Activated naive CD4-positive, alpha-beta T cell treated with anti-CD3 and anti-CD28 coated beads, Interleukin-2, amount 50 U/mL, for 16 hours (primary cell): ENCODE measurements around the gene FNIP2.
"Not testable (repeated sequence)": the region's sequence is repeated elsewhere in the genome, so short reads cannot be mapped to it uniquely, and the experiment has no call there.

ENCODE experiments used
- DNase-seq: peaks from one replicate; pipeline ENCODE4 v3.0.0-alpha.2; 2020

Gene FNIP2

DNA sequence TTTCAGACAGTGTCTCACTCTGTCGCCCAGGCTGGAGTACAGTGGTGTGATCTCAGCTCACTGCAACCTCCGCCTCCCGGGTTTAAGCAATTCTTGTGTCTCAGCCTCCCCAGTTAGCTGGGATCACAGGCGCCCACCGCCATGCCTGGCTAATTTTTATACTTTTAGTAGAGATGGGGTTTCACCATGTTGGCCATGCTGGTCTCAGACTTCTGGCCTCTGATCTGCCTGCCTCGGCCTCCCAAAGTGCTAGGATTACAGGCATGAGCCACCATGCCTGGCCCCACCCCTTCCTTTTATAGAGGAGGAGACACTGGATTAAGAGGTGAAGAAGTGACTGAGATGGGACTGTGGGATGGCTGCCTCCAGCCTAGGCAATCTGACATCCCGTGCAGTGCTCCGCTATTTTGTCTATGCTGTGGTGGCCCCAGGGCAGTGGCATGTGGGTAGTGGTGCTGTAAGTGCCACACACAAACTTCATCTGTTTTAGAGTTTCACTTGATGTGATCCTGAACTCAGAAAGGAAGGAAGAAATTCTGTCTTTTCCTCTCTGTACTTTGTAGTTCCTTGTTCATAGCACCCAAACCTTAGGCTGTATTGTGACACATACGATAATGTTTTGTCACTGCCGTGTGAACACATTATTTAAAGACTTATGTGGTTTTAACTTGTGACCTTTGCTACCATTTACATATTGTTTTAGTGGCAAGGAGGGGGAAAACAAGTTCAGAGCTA lies 48.9 kb downstream of the FNIP2 start:
- no peak for DNase-seq

DNA sequence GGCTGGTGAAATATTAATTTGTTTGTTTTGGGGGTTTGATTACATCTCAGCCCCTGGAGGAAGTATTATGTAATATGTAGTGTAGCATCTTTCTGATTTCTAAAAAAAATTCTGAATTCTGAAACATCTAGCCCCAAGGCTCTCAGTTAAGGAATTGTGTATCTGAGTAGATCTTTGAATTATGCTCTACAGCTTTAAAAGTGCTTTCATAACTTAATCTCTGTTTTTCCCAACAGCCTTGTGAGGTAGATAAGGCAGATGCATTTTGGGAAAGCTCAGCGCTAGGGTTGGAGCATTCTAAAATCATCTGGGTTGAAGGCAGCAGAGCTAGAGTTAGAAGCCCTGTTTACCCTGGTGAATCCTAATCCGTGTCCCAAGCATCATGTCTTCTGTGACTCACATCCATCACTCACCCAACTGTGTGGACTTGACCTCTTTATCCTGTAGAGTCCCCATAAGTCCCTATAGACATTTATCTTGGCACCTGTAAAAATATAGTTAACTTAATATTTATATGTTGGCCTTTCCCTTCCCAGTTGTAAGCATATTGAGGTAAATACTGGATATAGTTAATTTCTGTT lies 49.8 kb downstream of the FNIP2 start:
- no peak for DNase-seq

DNA sequence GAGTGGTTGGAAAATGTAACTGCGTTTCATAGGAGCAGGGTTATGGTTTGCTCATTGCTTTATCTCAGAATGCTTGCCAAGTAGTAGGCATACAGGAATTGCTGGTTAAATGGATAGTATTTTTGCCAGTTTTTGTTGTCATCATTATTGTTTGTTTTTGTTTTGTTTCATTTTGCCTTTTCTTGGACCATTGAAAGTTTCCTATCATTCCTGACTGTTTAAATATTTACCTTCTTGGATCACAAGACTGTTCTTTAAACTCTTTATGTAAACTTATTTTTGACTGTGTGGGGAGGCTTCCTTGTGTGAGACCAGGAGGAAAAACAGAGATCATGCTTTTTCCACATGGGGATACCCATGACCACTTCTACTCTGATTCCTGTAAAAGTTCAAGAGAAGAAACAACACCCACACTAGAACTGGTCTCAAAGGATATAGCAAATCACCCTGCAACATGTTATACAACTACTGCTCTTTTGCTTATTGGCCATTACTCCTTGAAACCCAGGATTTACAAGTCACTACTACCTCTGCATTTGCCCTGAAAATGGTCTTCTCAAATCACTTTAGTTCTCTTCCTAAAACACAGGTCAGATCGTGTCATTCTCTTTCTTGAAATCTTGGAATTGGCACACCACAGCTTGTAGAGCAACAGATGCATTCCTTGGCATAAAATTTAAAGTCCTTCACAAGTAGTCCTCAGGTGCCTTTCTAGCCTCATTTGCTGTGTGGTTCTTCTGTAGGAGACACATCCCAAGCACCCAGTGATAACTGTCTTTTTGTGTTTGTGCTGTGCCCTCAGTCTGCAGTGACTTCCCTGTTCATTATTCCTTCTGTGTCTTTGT lies 51.3 kb downstream of the FNIP2 start:
- DNase-seq, result no peak

DNA sequence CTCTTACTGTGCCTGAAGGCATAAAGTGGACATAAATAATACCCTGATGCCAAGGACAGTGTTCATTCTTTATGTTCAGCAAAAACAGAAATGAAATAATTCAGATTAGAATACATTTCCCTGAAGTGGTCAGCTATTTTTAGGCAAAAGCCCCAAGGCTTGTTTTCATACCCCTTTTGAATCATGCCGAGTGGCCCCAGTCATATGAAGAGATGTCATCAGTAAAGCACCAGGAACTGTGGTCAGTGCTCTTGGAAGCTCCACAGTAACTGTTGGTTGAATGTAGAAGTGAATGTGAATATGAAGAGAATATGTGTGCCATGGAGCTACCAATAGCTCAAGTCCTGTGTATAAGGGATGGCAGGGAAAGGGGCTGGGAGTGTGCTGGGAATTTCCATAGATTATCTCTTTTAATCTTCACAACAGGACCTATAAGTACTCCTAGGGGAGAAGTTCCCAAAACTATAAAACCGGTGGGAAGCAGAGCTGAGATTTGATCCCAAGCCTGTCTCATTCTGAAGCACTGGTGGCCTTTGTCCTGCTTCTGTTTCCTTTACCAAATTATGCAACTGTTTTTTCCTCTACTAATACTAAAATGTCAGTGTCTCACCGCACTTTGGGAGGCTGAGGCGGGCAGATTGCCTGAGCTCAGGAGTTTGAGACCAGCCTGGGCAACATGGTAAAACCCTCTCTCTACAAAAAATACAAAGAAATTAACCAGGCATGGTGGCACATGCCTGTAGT lies 52.6 kb downstream of the FNIP2 start:
- DNase-seq, result no peak

DNA sequence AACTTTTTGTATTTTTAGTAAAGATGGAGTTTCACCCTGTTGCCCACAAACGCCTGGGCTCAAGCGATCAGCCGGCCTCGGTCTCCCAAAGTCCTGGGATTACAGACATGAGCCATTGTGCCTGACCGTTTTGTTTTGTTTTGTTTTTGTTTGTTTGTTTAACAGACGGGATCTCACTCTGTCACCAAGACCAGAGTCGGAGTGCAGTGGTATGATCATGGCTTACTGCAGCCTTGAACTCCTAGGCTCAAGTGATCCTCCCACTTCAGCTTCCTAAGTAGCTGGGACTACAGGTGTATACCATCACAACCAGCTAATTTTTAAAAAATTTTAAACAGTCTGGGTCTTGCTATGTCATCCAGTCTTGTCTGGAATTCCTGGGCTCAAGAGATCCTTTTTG lies 53.5 kb downstream of the FNIP2 start:
- no peak for DNase-seq

DNA sequence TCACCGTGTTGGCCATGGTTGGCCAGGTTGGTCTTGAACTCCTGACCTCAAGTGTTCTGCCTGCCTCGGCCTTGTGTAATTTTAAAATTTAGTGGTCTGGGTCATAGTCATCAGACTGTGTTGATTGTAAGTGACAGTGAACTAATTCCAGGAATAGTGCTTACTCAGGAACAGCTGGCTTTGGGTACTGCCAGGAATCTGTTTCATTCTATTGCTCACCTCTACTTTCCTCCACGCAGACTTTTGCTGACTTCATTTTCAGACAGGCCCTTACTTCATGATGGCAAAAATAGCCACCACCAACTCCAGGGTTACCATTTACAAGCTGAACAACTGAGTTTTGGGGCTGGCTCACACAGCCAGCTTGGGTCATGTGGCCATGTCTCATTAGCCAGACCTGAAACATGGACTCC lies 54.6 kb downstream of the FNIP2 start:
- no peak for DNase-seq

DNA sequence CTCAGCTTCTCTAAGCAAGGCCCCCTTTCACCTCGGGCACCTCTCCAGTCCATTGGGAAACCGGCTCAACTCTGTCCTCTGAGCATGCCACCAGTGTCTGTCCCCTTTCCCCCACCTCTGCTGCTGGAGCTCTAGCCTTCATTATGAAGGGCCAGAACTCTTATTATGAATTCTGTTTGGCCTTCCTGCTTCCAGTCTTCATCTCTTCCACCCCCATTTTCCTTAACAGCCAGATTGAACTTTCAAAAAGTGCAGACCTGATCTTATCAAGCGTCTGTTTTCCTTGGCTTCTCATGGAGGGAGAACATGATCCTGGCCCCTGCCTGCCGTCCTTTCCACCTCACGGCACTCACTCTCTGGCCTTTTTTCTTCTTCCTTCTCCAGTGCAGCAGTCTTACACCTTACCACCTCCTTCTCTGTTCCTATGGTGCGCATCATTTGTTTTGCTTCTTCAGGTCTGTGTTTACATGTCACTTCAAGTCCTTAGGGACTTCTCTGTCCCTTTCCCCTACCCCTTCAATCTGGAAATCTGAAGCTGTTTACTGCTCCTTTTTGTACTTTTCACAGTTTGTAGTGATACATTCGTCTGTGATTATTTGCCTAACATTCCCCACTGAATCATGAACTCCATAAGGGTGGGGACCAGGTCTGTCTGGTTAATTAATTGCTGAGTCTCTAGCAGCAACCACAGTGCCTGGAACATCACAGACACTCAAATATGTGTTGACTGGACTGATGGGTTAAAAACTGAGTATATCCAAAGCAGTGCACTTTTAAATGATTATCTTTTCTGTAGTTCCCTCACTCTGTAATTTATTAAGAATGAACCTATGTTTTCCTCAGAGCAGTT lies 55.8 kb downstream of the FNIP2 start:
- no peak for DNase-seq

DNA sequence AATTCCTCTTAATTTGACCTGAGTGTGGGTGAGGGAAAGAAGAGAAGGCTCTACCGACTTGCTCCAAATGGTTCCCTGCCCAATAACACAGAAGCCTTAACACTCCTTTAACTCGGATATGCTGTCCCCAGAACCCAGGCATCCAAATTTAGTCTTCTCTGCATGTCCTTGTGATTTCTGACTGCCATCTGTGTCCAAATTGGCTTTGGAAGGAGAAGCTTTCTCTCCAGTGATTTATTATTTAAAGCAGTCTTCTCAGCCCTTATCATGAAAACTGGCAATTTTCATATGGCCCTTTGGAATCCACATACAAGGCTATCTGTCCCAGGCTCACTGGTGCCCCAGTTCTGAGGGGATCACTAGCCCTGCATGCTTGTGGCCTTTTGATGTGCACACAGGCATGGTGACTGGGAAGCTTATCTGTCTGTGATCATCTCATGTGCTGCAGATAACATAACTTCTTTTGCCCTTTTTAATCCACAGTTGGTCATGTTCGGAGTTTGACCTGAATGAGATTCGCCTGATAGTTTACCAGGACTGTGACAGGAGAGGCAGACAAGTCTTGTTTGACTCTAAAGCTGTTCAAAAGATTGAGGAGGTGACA lies 56.7 kb downstream of the FNIP2 start:
- DNase-seq, result no peak

DNA sequence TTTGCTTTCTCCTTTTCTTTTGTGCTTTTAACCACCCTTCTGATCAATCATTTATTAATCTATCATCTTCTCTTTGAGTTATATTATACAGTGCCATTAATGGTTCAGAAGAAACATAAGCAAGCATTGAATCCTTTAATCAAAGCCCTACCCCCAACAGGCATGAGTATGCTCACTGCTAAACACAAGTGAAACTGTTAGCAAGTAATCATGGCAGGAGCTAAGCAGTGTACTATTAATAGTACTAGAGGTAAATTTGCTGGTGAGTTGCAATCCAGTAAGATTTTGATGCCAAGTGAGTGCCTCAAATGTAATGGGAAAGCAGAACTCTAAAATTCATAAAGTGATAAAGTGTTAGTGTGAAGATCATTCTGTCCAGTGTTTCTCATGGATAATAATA lies 57.2 kb downstream of the FNIP2 start:
- no peak for DNase-seq

DNA sequence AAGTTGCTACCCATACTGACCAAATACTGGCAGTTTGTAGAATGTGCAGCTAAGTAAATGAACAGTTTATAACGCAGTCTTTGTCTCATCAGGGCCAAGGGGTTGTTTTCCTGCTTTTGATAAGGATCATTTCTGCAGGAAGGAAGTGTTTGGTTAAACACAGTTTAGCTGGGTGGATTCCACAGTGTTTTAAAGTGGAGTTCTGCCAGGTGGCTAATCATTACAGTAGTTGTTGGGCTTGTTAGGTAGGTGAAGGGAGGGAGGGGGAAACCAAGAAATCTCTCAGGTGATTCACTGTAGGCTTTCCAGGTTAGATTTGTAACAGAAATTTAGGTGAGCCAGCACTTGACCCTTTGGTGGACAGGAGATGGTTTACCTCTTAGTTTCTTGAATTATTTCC lies 58.1 kb downstream of the FNIP2 start:
- DNase-seq, result no peak

DNA sequence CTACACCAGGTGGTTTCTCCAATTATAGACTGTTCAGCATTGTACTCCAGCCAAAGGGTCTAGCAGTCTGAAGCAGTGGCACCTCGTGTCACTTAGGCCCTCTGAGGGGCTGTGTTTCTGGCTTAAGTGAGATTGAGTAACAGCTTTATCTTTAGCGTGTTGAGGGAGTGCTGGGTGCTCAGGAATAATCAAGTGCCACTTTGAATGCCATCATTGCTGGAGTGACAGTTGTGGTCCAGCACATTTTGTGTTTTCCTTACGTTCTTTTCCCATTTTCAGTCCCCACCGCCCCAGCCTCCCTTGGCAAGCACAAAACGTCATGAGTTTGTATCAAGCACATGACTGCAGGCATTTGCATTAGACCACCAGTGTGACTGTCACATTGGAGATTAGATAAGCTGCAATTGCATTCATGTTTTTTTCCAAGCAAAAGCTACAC lies 58.7 kb downstream of the FNIP2 start:
- no peak for DNase-seq

DNA sequence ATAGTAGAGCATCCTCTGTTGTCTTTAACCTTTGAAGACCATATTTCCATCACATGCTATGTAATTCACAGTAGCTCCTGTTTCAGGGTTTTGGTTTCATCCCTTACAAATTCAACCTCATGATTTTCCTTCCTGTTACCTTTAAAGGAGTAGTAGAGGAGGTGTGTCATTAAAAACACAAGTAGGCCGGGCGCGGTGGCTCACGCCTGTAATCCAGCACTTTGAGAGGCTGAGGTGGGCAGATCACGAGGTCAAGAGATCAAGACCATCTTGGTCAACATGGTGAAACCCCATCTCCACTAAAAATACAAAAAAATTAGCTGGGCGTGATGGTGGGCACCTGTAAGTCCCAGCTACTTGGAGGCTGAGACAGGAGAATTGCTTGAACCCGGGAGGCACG lies 59.3 kb downstream of the FNIP2 start:
- DNase-seq, result not testable (repeated sequence)

DNA sequence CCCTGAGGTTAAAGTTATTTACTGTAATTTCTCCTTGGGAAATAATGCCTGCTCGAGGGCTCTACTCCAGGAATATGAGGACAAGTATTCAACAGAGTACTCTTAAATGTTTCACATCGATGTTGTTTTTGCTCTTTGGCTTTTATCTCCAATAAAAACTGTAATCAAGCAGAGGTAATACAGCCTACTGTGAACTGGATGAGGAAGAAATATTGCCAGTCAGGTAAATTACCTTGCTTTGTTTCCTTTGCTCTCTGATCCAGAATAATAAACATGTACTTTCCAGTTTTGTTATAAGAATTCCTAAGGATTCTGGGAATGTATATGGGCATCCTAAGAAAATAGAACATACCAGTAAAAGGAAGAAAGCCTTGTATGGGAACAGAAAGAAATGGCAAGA lies 60.4 kb downstream of the FNIP2 start:
- DNase-seq, result no peak

DNA sequence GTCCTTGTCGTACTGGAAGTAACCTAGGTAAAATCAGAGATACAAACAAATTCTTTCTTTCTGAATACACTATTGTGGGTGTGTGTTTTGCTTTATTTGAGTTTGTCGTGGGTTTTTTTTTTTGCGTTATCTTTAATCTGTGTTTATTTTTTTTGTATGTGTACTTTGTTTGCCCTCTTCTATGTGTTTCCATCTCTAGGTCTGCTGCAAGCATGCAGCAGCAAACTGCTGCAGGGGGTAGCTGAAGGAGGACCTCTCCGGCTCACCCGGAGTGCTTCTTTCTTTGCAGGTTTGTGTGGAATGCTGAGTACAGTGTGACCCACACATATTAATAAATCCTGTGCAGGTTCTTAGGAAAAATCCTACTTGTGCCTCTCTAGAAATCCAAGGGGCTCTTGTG lies 64.8 kb downstream of the FNIP2 start:
- no peak for DNase-seq

DNA sequence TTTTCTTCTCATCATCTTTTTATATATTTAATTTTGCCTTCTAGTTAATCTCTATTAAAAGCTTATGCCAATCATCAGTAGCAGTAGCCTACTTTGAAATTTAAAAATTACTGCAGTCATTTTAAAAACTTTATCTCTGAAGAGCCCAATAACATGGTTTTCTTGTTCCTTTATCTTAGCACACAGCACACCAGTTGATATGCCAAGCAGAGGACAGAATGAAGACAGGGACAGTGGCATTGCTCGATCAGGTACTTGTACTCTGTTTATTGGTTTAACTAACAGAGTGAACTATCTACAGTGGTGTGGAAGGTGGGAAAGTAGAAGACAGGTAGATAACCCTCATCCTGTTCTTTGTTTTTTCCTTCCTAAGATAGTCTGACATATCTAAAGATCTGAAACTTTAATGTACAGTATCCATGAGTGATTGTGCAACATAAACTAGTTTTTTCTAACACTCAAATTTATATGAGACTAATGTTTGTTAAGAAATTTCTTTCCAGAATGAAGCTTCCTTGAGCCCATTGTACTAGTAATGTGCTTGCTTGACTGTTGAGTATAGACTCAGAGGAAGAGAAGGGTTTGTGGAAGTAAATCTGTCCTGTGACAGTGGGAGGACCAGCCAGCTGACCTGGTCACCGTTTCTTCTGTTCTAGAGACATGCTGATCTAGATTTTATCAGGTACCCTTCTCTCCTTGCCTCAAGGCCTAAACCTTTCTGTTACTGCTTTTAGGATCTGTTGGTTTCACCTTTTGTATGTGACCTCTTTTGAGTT lies 66.6 kb downstream of the FNIP2 start:
- DNase-seq, result no peak

DNA sequence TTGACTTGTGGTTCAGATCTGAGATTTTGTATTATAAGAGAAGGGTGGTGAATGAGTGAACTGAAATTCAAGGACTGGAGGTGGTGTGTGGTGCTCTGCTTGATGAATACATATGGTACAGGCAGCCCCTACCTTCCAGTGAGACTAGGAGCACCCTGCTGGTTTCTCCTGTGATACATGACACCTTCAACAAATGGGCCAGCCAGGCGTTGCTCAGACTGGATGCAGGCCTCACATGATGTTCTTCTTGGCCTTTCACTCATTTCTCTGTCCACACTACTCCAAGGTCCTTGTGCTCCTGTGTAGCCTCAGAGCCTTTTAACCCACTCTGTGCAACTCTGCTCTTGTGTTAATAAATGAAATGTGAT lies 67.2 kb downstream of the FNIP2 start:
- no peak for DNase-seq

DNA sequence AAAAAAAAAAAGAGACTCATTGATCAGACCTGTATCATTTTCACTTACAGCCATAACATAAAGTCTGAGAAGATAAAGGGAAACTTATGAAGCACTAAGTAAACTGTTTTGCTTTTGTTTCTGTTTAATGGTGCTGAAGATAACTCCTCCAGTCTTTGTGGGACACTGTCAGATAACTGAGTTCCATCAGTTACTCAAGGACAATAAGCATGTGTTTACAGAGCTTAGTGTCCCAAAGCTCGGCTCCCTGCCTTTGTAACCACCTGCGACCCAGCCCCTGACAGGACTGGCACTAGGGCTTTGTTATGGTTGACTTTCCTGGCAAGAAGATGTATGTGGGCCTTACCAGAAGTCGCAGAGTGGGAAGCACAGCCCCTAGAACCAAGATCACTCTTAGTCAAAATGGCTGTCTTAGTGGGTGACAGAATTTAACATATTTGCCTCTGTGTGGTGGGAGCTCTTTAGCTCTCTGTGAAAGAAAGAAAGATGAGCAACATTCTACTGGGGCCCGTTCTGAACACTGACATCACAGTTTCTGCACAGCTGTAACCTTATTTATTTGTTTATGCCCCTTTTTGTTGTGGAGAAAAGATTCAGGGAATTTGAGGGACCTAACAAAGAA lies 68.1 kb downstream of the FNIP2 start:
- no peak for DNase-seq

DNA sequence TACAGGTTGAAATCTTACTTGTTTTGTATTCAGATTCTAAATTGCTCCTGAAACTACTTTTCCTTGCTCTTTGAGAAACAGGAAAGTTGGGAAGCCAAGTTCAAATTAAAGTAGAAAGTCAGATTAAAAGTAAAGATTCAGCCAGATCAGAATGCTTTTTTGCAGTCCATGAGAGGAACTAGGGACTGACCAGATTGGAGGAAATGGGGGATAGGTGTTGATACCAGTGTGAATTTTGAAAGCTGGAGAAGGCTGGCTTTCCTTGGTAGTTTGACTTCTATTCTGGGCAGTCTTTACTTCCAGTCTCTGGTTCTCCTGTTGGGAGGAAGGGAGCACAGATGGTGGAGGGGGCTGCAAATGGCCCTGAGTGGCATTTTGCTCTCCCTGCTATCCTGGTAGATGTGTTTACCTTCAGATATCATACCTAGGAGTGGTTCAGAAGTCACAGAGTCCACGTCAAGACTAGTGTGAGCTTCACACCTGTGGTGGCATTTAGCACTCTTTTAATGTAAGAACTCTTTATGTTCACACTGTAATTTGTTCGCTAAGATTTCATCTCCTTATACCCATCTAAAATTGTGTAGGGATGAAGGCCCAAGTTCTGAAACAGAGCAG lies 68.8 kb downstream of the FNIP2 start:
- DNase-seq, result no peak

DNA sequence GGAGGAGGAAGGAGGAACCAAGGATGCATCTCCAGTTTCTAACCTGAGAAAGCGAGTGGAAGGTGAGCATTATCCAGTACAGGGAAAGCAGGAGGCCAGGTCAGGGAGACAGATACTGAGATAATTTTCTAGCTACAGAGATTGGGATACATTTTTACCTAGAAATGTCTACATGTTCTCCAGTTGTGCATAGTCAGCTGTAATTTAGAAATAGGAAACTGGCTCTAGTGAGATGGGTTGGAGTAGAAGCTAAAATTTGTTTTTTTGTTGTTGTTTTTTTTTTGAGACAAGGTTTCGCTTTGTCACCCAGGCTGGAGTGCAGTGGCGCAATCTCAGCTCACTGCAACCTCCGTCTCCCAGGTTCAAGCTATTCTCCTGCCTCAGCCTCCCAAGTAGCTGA lies 71.3 kb downstream of the FNIP2 start:
- no peak for DNase-seq

DNA sequence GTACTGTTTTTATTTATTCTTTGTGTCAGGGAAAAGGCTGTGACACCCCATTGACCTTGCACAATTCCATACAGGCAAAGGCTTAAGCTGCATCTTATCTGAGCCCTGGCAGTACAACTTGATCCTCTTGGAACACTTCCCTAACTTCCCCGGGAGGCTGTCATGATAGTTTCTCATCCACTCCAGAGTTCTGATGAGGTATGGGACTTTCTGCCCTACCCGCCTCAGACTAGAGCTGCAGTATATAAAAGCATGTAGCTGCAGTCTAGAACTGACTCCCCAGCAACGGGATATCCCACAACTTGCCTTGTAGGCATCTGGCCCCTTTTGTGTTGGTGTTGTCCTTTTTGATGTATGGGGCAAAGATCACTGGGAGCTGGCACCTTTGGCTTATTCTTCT lies 72.7 kb downstream of the FNIP2 start:
- no peak for DNase-seq
